GM18858 (cell line): Measurements from ENCODE around the gene RET.

Source experiments
- ATAC-seq: cut with Tn5 transposase; IDR thresholded peaks from one replicate; pipeline ENCODE4 v1.9.1; 2021; ENCODE audit not compliant: unreplicated experiment

Gene RET

DNA sequence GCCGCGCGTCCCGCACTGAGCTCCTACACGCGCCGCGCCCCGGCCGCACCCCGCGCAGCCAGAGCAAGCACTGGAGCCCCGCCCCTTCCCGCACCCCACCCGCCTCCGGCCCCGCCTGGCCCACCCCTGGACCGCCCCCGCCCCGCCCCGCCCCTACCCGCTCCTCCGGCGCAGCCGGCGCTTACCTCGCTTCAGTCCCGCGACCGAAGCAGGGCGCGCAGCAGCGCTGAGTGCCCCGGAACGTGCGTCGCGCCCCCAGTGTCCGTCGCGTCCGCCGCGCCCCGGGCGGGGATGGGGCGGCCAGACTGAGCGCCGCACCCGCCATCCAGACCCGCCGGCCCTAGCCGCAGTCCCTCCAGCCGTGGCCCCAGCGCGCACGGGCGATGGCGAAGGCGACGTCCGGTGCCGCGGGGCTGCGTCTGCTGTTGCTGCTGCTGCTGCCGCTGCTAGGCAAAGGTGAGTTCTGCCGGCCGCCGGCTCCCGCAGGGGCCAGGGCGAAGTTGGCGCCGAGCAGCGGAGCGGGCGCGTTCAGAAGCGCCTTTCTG is at the start of gene RET:
RET (plus strand) TSS at position 194 of the 545 bp plus-strand sequence; CDS start at position 384, 190 bp downstream.
- ATAC-seq, result no peak

DNA sequence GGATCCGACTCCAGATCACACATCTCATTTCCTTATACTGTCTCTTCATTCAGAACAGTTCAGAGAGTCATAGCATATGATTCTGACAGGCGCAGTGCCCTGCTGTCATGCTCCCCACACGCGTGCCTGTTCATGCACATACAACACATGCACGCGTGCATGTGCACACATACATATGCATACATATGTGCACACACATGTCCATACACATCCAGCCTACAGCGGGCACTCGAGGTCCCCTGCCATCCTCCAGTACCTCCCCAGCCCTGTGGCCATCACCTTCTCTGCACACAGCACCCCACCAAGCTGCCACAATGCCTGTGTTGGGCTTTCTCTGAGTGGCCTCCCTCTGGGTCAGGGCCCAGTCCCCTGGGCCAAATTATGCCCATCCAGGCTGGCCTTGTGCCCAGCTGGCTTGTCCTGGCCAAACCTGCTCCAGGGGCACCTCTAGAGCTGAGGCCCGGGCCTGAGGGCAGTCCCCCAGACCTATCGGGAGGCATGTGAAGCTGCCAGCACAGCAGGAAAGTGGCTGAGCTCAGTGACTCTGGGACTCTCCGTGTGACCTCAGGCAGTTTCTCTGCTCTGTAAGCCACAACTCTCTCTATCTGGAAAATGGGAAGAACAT is 49.4 kb upstream of the RET start:
- ATAC-seq, result no peak

DNA sequence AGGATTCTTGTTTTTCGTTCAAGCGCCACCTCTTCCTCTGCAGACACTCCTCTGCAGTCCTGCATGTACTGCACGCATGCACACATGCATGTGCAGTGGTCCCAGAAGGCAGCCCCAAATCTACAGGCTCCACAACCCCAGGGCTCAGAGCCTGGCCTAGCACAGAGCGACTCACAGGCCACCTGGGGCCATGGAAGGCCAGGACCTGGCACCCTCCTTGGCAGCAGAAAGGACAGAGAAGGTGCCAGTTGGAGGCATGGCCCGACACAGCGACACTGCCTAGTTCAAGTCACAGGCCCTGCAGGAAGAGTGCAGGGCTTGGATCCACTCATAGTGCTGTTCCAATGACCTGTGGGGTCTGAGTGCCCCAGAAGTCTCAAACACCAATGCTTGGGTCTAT is 48.7 kb upstream of the RET start:
- ATAC-seq, result no peak

DNA sequence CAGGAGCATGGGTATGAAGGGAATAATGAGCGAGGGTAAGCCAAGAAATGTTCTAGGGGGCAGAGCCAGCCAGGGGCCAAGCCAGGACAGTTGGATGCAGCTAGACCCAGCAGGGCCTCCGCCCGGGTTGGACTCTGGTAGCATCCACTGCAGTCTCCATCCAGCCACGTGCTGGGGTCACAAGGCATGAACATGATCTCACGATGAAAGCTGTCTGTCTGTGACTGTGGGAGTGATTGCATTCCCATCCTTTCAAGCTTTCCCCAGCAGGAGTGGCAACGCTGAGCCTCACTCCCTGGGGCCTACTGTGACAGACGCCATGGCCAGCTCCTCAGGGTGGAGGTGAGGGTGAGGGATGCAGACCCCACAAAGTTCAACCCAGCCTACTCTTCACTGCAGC is 47.8 kb upstream of the RET start:
- no peak for ATAC-seq

DNA sequence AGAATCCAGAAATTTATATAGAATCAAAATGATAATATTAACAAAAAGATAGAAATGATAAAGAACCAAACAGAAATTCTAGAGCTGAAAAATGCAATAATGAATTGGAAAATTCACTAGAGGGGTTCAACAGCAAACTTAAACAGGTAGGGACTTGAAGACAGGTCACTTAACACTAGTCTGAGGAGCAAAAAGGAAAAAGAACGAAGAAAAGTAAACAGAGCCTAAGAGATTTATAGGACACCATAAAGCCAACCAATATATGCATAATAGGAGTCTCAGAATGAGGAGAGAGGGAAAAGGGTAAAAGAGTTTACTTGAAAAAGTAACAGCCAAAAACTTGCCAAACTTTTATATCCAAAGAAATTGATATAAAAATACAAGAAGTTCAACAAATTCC is 44.3 kb upstream of the RET start:
- no peak for ATAC-seq

GRCh38 chr10:43035800-43036199 is 41.1 kb upstream of the RET start:
- ATAC-seq, result no peak

- no peak for ATAC-seq
Measured at GRCh38 chr10:43036481-43037428, 40.1 kb upstream of the RET start.

GRCh38 chr10:43037440-43037839 is 39.4 kb upstream of the RET start:
- ATAC-seq, result no peak

DNA sequence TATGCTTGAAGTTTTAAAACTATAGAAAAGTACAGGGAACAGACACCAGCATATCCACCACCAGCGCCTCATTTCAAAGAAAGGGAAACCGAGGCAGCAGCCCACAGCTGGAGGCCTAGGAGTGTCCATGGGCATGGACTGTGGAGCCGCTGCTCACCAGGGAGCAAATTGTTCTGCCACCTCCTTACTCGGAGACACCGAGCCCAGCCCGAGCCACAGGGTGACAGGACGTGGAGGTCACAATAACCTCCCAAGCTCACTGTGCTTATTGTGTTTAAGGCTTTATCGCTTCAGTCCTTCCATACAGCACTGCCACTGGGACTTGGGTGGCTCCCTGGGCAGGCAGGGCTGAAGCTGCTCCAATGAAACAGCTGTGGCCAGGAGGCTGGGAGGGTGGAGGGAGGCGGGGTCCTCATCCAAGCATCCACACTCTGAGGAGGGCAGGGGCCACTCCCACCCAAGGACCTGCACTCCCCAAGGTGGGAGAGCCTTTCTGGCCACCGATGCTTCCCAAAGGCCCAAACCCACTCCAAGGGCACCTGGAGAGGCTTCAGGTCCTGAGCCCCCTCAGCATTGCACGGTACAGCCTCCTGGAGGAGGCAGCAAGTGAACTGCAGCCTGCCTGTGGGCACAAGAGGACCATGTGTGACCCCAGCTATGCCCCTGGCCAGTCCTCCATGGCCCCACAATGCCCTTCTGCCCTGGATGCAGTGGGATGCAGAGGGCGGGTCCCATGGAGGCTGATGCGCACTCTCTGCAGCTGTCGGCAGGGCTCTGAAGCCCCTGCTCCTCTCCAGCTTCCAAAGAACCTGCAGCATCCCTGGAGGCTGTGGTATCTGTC is 38.7 kb upstream of the RET start:
- no peak for ATAC-seq

GRCh38 chr10:43038783-43039623 is 37.9 kb upstream of the RET start:
- ATAC-seq, result no peak

GRCh38 chr10:43039624-43040481 is 37.0 kb upstream of the RET start:
- no peak for ATAC-seq

- no peak for ATAC-seq
Measured at GRCh38 chr10:43040482-43041256, 36.2 kb upstream of the RET start.

DNA sequence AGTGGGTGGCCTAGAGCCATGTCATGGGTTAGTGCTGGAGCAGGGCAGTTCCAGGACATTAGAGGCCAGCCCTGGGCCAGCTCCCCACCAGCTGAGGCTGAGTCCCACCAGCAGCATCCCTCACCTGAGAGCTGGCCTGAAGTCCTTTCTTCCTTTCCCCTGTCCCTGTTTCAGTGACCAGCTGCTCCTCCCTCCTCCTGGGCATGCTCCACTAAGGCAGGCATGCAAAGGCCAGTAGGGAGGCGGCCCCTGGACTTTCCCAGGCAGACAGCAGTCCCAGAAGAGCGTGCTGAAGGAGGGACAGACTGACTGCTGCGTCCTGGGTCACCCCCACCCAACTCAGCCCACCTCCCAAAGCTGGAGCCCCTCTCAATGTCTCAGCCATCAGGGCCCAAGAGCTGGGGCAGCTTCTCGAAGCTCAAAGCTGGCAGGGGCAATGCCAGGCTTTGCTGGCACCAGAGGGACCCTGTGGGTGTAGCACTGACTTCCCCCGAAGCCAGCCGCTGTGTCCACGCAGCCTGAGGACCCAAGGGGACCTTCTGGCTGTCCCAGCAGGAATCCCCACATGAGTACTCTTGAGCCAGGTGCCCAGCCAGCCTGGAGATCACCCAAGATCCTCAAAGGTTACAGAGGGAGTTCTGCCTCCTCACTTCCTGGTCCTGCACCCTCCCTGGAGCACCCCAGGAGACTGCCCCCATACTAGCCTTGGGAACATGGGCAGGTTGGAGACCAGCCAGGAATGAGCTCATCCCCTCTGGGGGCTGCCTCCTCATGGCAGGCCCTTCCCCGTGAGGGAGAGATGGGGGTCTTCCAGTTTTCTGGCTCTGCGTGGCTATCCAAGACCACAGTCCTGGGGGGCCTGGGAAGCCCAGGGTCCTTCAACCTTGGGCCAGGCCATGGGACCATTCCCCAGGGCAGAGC is 35.2 kb upstream of the RET start:
- no peak for ATAC-seq

- no peak for ATAC-seq
Measured at GRCh38 chr10:43042503-43043341, 34.1 kb upstream of the RET start.

- no peak for ATAC-seq
Measured at GRCh38 chr10:43043342-43043772, 33.5 kb upstream of the RET start.

- no peak for ATAC-seq
Measured at GRCh38 chr10:43043773-43044447, 33.0 kb upstream of the RET start.
